Midbrain (tissue), 1 donor: Measurements from ENCODE around the gene CHN1.

Experiments used
- DNase-seq: peaks from one replicate; lab custom pipeline; 2025; lab: John Stamatoyannopoulos, UW

CHN1 gene

GRCh38 chr2:174873471-174873870 is 131.7 kb downstream of the CHN1 start:
- no peak for DNase-seq

GRCh38 chr2:174870787-174871186 is 134.4 kb downstream of the CHN1 start:
- no peak for DNase-seq

- DNase-seq, result no peak
These were observed 136.3 kb downstream of the CHN1 start for GRCh38 chr2:174868878-174869277.

GRCh38 chr2:174866421-174866820 is 138.8 kb downstream of the CHN1 start:
- DNase-seq, result no peak

- DNase-seq, result no peak
These were observed 142.0 kb downstream of the CHN1 start for GRCh38 chr2:174863183-174863582.

- no peak for DNase-seq
These were observed 145.5 kb downstream of the CHN1 start for GRCh38 chr2:174859563-174860169.

- no peak for DNase-seq
These were observed 146.4 kb downstream of the CHN1 start for GRCh38 chr2:174858745-174859144.

GRCh38 chr2:174856447-174856846 is 148.7 kb downstream of the CHN1 start:
- DNase-seq, result no peak

GRCh38 chr2:174846941-174847938 is 157.9 kb downstream of the CHN1 start:
- peak; percentile 40 for DNase-seq

GRCh38 chr2:174846218-174846617 is 159.0 kb downstream of the CHN1 start:
- peak; percentile 20 for DNase-seq

GRCh38 chr2:174844295-174844708 is 160.9 kb downstream of the CHN1 start:
- DNase-seq, result no peak

GRCh38 chr2:174842496-174842895 is 162.7 kb downstream of the CHN1 start:
- DNase-seq, result no peak

- no peak for DNase-seq
These were observed 163.2 kb downstream of the CHN1 start for GRCh38 chr2:174841936-174842335.

- no peak for DNase-seq
These were observed 163.8 kb downstream of the CHN1 start for GRCh38 chr2:174841350-174841749.

GRCh38 chr2:174840436-174840835 is 164.7 kb downstream of the CHN1 start:
- no peak for DNase-seq

- no peak for DNase-seq
These were observed 165.5 kb downstream of the CHN1 start for GRCh38 chr2:174839662-174840061.

GRCh38 chr2:174836995-174837390 is 168.2 kb downstream of the CHN1 start:
- no peak for DNase-seq

- DNase-seq, result no peak
These were observed 168.7 kb downstream of the CHN1 start for GRCh38 chr2:174836377-174836994.

GRCh38 chr2:174835797-174836255 is 169.4 kb downstream of the CHN1 start:
- no peak for DNase-seq

- DNase-seq, result no peak
These were observed 171.4 kb downstream of the CHN1 start for GRCh38 chr2:174833737-174834136.

GRCh38 chr2:174830561-174830960 is 174.6 kb downstream of the CHN1 start:
- no peak for DNase-seq

GRCh38 chr2:174829550-174829949 is 175.6 kb downstream of the CHN1 start:
- DNase-seq, result no peak
